Endodermal cell (in vitro differentiated cells): Measurements from ENCODE around the gene PTPRN2. TPM values are rescaled to one million over a fixed set of nuclear protein-coding genes. Genes with fewer than 3 reads are reported as not detected.
"Not testable (repeated sequence)": the region's sequence is repeated elsewhere in the genome, so short reads cannot be mapped to it uniquely, and the experiment has no call there.

ENCODE experiments used
- DNase-seq: peaks from one replicate; pipeline ENCODE4 v3.0.0-alpha.2; 2017
- H3K27ac ChIP-seq: 2 replicates; pipeline ENCODE4 v1.5.1; 2013; ENCODE audit warnings: mild to moderate bottlenecking, low read depth, low read length, moderate library complexity
- H3K27me3 ChIP-seq: 2 replicates; pipeline ENCODE4 v1.6.1; 2013; ENCODE audit warnings: mild to moderate bottlenecking, low read length, moderate library complexity; ENCODE audit not compliant: insufficient read depth, control insufficient read depth, poor library complexity, severe bottlenecking
- H3K36me3 ChIP-seq: 2 replicates; pipeline ENCODE4 v1.7.0; 2013; ENCODE audit warnings: mild to moderate bottlenecking, low read length, moderate library complexity; ENCODE audit not compliant: control insufficient read depth, insufficient read depth
- H3K4me1 ChIP-seq: one replicate; pipeline ENCODE4 v1.7.0; 2013; ENCODE audit warnings: low read length; ENCODE audit not compliant: control insufficient read depth, insufficient read depth
- H3K4me3 ChIP-seq: 2 replicates; pipeline ENCODE4 v1.5.1; 2013; ENCODE audit warnings: mild to moderate bottlenecking, low read length, moderate library complexity
- H3K9ac ChIP-seq: 2 replicates; pipeline ENCODE4 v1.6.1; 2013; ENCODE audit warnings: mild to moderate bottlenecking, low read length, moderate library complexity; ENCODE audit not compliant: poor library complexity, severe bottlenecking; ENCODE audit errors: extremely low read depth
- H3K9me3 ChIP-seq: 2 replicates; pipeline ENCODE4 v1.6.1; 2013; ENCODE audit warnings: mild to moderate bottlenecking, low read length, moderate library complexity; ENCODE audit not compliant: control insufficient read depth
- H3K27ac Mint-ChIP-seq: 2 replicates; pipeline ENCODE4 v1.8.0; 2020; ENCODE audit warnings: mixed read lengths
- H3K27me3 Mint-ChIP-seq: 2 replicates; pipeline ENCODE4 v1.8.0; 2021; ENCODE audit warnings: mild to moderate bottlenecking, mixed read lengths; ENCODE audit not compliant: insufficient read depth
- H3K36me3 Mint-ChIP-seq: 2 replicates; pipeline ENCODE4 v1.8.0; 2020; ENCODE audit warnings: low read depth, mixed read lengths
- H3K4me1 Mint-ChIP-seq: 2 replicates; pipeline ENCODE4 v1.8.0; 2020; ENCODE audit warnings: mixed read lengths
- H3K4me3 Mint-ChIP-seq: 2 replicates; pipeline ENCODE4 v1.8.0; 2020; ENCODE audit warnings: mild to moderate bottlenecking, moderate library complexity, mixed read lengths
- H3K9me3 Mint-ChIP-seq: 2 replicates; pipeline ENCODE4 v1.8.0; 2020; ENCODE audit warnings: mild to moderate bottlenecking, mixed read lengths
- CTCF ChIP-seq: fragments of 200-600 bp; sonication (generic); conservative IDR thresholded peaks from 2 replicates; pipeline ENCODE4 v1.5.0; 2021; ENCODE audit warnings: antibody characterized with exemption, mild to moderate bottlenecking
- WGBS, 2 experiments: methylation state at CpG; one replicate each; pipeline versions ENCODE4 v1.1.5 to v1.1.7; 2013; ENCODE audit warnings: missing lambda C conversion rate in 2 of 2, mixed read lengths in 1 of 2; ENCODE audit not compliant: insufficient coverage in 1 of 2, insufficient read length in 1 of 2; 5-methylcytosine and 5-hydroxymethylcytosine counted together
- total RNA-seq, 2 donors: library from RNA; stranded (reverse); fragmentation: NEBNext Ultra II Directional in 1 of 2; extraction: Animal tissue kit (Norgen Biotek cat#: 25700) in 1 of 2; gene quantifications; 2 replicates in 1 of 2; 3 replicates in 1 of 2; pipeline ENCODE4 v1.2.1, GENCODE V29; 2021

The PTPRN2 gene
- total RNA-seq, 2 donors from 2014 or later = 0.69 to 1.2 TPM

DNA sequence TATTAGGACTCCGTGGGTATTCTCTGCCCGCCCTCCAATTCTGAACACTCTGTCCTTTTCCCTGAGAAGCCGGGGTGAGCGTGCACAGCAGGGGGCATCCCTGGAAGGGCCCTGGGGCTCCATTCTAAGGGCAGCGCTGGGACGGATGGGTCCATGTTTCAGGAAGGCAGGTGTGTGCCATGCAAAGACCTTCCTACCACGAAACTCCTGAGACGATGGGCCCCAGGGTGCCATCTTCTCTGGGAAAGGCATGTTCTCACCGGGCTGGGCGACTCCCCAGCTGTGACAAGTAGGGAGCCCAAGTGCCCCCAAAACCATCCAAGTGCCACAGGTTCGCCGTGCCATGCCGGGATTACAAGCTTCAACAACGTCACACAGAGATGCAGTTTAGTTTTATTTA, 994.1 kb downstream of the PTPRN2 start:
- Histone ChIP-seq H3K36me3 (no peaks in the 10 kb centered on the region), H3K4me3 (no peak overlapping the region), H3K27me3 (no peaks in the 10 kb centered on the region), H3K4me1 (no peaks in the 10 kb centered on the region), H3K27ac (no peak overlapping the region), H3K9ac (no peak overlapping the region), H3K9me3 (peaks cover 81% of the 10 kb centered on the region)
- Mint-ChIP-seq H3K9me3 (no peaks in the 10 kb centered on the region), H3K27ac (no peak overlapping the region), H3K4me1 (no peaks in the 10 kb centered on the region), H3K27me3 (peaks cover 96% of the 10 kb centered on the region), H3K4me3 (no peak overlapping the region), H3K36me3 (no peaks in the 10 kb centered on the region)
- DNase-seq = no peak
- TF ChIP-seq CTCF = no peak
- WGBS, 2 experiments = 83 to 92% methylated on average over 7 to 14 of the region's 14 CpGs

DNA sequence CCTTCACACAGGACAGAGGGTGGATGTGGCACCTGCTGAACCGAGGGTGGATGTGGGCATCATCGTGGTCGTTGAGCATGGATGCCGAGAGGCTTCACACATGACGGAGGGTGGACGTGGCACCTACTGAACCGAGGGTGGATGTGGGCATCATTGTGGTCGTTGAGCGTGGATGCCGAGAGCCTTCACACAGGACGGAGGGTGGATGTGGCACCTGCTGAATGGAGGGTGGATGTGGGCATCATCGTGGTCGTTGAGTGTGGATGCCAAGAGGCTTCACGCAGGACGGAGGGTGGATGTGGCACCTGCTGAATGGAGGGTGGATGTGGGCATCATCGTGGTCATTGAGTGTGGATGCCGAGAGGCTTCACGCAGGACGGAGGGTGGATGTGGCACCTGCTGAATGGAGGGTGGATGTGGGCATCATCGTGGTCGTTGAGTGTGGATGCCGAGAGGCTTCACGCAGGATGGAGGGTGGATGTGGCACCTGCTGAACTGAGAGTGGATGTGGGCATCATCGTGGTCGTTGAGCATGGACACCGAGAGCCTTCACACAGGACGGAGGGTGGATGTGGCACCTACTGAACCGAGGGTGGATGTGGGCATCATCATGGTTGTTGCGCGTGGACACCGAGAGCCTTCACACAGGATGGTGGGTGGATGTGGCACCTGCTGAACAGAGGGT, 994.8 kb downstream of the PTPRN2 start:
- H3K4me3 ChIP-seq, H3K27ac Mint-ChIP-seq, H3K4me1 ChIP-seq, H3K4me1 Mint-ChIP-seq, H3K4me3 Mint-ChIP-seq, H3K27me3 ChIP-seq, H3K36me3 Mint-ChIP-seq, H3K27ac ChIP-seq, H3K9ac ChIP-seq, H3K9me3 Mint-ChIP-seq, DNase-seq, H3K36me3 ChIP-seq: not testable (repeated sequence)
- peaks cover 95% of the 10 kb centered on the region for H3K27me3 Mint-ChIP-seq
- H3K9me3 ChIP-seq = peaks cover 79% of the 10 kb centered on the region
- 84 to 86% methylated on average over 22 to 31 of the region's 31 CpGs for WGBS, 2 experiments

- H3K36me3 Mint-ChIP-seq = no peaks in the 10 kb centered on the region
- peaks cover 87% of the 10 kb centered on the region for H3K27me3 Mint-ChIP-seq
Observed at GRCh38 chr7:157590526-157590925, 997.1 kb downstream of the PTPRN2 start.

More at GRCh38 chr7:157590526-157590925, 997.1 kb downstream of the PTPRN2 start:
- no peak for DNase-seq
- Histone ChIP-seq H3K27ac (no peak overlapping the region), H3K4me1 (no peaks in the 10 kb centered on the region), H3K27me3 (no peaks in the 10 kb centered on the region), H3K9ac (no peak overlapping the region), H3K36me3 (no peaks in the 10 kb centered on the region), H3K9me3 (peaks cover 79% of the 10 kb centered on the region), H3K4me3 (no peak overlapping the region)
- no peaks in the 10 kb centered on the region for H3K9me3 Mint-ChIP-seq
- 82 to 83% methylated on average over 12 to 13 of the region's 13 CpGs for WGBS, 2 experiments
- no peak for TF ChIP-seq CTCF
- H3K4me3 Mint-ChIP-seq = no peak overlapping the region
- no peak overlapping the region for H3K27ac Mint-ChIP-seq
- H3K4me1 Mint-ChIP-seq = peaks cover 3% of the 10 kb centered on the region
